GM19397 (cell line): Measurements from ENCODE around the gene NTF4.

Experiments
- ATAC-seq: cut with Tn5 transposase; IDR thresholded peaks from one replicate; pipeline ENCODE4 v1.9.1; 2021; ENCODE audit warnings: mild to moderate bottlenecking, moderate library complexity; ENCODE audit not compliant: unreplicated experiment

The NTF4 gene

GRCh38 chr19:49064768-49065611 is at the start of gene NTF4:
Gene NTF4, minus strand, starts transcription at chr19:49064818. Its CDS starts 2,821 bp downstream, at chr19:49061997.
- no peak for ATAC-seq

GRCh38 chr19:49113762-49114629 is 49.4 kb upstream of the NTF4 start, which contains the start of gene LIN7B:
Gene LIN7B, plus strand, starts transcription at chr19:49114370. Its CDS starts 35 bp downstream, at chr19:49114405.
- ATAC-seq = peak; percentile 51

- ATAC-seq = no peak
Observed at GRCh38 chr19:49111218-49111998, 46.8 kb upstream of the NTF4 start.

GRCh38 chr19:49110567-49110966 is 45.9 kb upstream of the NTF4 start:
- ATAC-seq = no peak

GRCh38 chr19:49109569-49110233 is 45.1 kb upstream of the NTF4 start:
- ATAC-seq = no peak

GRCh38 chr19:49109051-49109450 is 44.4 kb upstream of the NTF4 start:
- ATAC-seq = no peak

GRCh38 chr19:49107625-49108459 is 43.2 kb upstream of the NTF4 start:
- no peak for ATAC-seq

GRCh38 chr19:49106648-49107135 is 42.1 kb upstream of the NTF4 start:
- ATAC-seq = no peak

GRCh38 chr19:49104229-49104864 is 39.7 kb upstream of the NTF4 start:
- ATAC-seq = no peak

GRCh38 chr19:49103331-49104085 is 38.9 kb upstream of the NTF4 start:
- ATAC-seq = no peak

- ATAC-seq = no peak
Observed at GRCh38 chr19:49102303-49102702, 37.7 kb upstream of the NTF4 start.

- ATAC-seq = no peak
Observed at GRCh38 chr19:49101160-49101559, 36.5 kb upstream of the NTF4 start.

GRCh38 chr19:49098795-49099194 is 34.2 kb upstream of the NTF4 start:
- ATAC-seq = no peak

GRCh38 chr19:49097453-49098288 is 33.1 kb upstream of the NTF4 start:
- no peak for ATAC-seq

GRCh38 chr19:49094505-49095482 is 30.2 kb upstream of the NTF4 start:
- no peak for ATAC-seq

GRCh38 chr19:49092686-49093085 is 28.1 kb upstream of the NTF4 start:
- no peak for ATAC-seq
